ENCODE results near the gene CAPN12. TPM values are rescaled to one million over a fixed set of nuclear protein-coding genes. Genes with fewer than 3 reads are reported as not detected.
"Not testable (repeated sequence)": the region's sequence is repeated elsewhere in the genome, so short reads cannot be mapped to it uniquely, and the experiment has no call there.

Gene CAPN12
- 0.18 TPM in 1 of 2 replicates, not detected in the other for total RNA-seq (ENCODE audit: low replicate concordance)

- no peak for TF ChIP-seq CTCF (IDR thresholded peaks at IDR 0.05; ENCODE audit: insufficient read depth, low read length)
- no peak for DNase-seq (ENCODE audit: low read depth)
- no peak within 1 kb of the TSS for H3K4me3 ChIP-seq (ENCODE audit: low read depth, low read length)
These were observed at the start of gene CAPN12 for GRCh38 chr19:38744298-38744681. Gene CAPN12 (minus strand): TSS chr19:38744474. CDS start chr19:38744165, 309 bp downstream.

- no peak for TF ChIP-seq CTCF (IDR thresholded peaks at IDR 0.05; ENCODE audit: insufficient read depth, low read length)
- no peak overlapping the region for H3K4me3 ChIP-seq (ENCODE audit: low read depth, low read length)
- DNase-seq (ENCODE audit: low read depth) = no peak
These were observed 49.4 kb upstream of the CAPN12 start for GRCh38 chr19:38793671-38794070.

- H3K4me3 ChIP-seq (ENCODE audit: low read depth, low read length) = no peak overlapping the region
These were observed 48.9 kb upstream of the CAPN12 start for GRCh38 chr19:38793177-38793576.

GRCh38 chr19:38792250-38793111, 48.2 kb upstream of the CAPN12 start:
- no peak overlapping the region for H3K4me3 ChIP-seq (ENCODE audit: low read depth, low read length)
- TF ChIP-seq CTCF (IDR thresholded peaks at IDR 0.05; ENCODE audit: insufficient read depth, low read length) = peak; percentile 48
- no peak for DNase-seq (ENCODE audit: low read depth)

More at GRCh38 chr19:38793177-38793576, 48.9 kb upstream of the CAPN12 start:
- peak; percentile 61 for DNase-seq (ENCODE audit: low read depth)
- no peak for TF ChIP-seq CTCF (IDR thresholded peaks at IDR 0.05; ENCODE audit: insufficient read depth, low read length)

GRCh38 chr19:38791451-38792064, 47.3 kb upstream of the CAPN12 start:
- not testable (repeated sequence) for H3K4me3 ChIP-seq (ENCODE audit: low read depth, low read length); DNase-seq (ENCODE audit: low read depth)

- not testable (repeated sequence) for DNase-seq (ENCODE audit: low read depth); H3K4me3 ChIP-seq (ENCODE audit: low read depth, low read length)
These were observed 46.5 kb upstream of the CAPN12 start for GRCh38 chr19:38790507-38791403.

GRCh38 chr19:38788478-38789243, 44.4 kb upstream of the CAPN12 start, which contains the start of gene LGALS7B:
Gene LGALS7B (plus strand): TSS chr19:38789200. CDS start chr19:38789227, 27 bp downstream.
- no peak within 1 kb of the TSS for H3K4me3 ChIP-seq (ENCODE audit: low read depth, low read length)
- TF ChIP-seq CTCF (IDR thresholded peaks at IDR 0.05; ENCODE audit: insufficient read depth, low read length) = no peak
- DNase-seq (ENCODE audit: low read depth) = no peak
